Panc1 (cell line): Measurements from ENCODE around the gene RHOU. TPM values are rescaled to one million over a fixed set of nuclear protein-coding genes. Genes with fewer than 3 reads are reported as not detected.

Experiments used
- ATAC-seq: fragments of 200-7000 bp; cut with Tn5 transposase; 2 replicates; pipeline ENCODE4 v1.9.1; 2020; ENCODE audit warnings: mild to moderate bottlenecking, moderate library complexity
- BruUV-seq: library from RNA; stranded (reverse); fragments of 400-500 nt; replicated peaks from 2 replicates; lab custom pipeline; 2021; lab: Mats Ljungman, UMichigan
- CTCF ChIA-PET: fragments of 300-600 bp; sonication (Branson Sonifier 250); formaldehyde crosslinking; loops from one replicate; lab custom pipeline; 2022; ENCODE audit warnings: antibody characterized with exemption; lab: Charles Lee
- POLR2A ChIA-PET: fragments of 300-600 bp; sonication (Branson Sonifier 250); formaldehyde crosslinking; loops from one replicate; lab custom pipeline; 2022; ENCODE audit warnings: antibody characterized with exemption; lab: Charles Lee
- DNase-seq: peaks from one replicate; pipeline ENCODE4 v3.0.0-alpha.2; 2010; ENCODE audit warnings: low read depth, low spot score
- H3K27ac ChIP-seq: 2 replicates; pipeline ENCODE4 v1.5.1; 2011; ENCODE audit warnings: mild to moderate bottlenecking, low read length, inconsistent platforms
- H3K27me3 ChIP-seq: fragments of 200-500 bp; sonication (Bioruptor generic); 2 replicates; pipeline ENCODE4 v1.6.0; 2014; ENCODE audit warnings: low read length, inconsistent platforms; ENCODE audit not compliant: control insufficient read depth, insufficient read depth
- H3K36me3 ChIP-seq: fragments of 200-500 bp; sonication (Bioruptor generic); 2 replicates; pipeline ENCODE4 v1.5.1; 2014; ENCODE audit warnings: inconsistent platforms, mild to moderate bottlenecking, low read length, moderate library complexity; ENCODE audit not compliant: control insufficient read depth, insufficient read depth
- H3K4me1 ChIP-seq: 2 replicates; pipeline ENCODE4 v1.5.1; 2011; ENCODE audit warnings: inconsistent platforms, mild to moderate bottlenecking, low read length, moderate library complexity; ENCODE audit not compliant: control insufficient read depth, insufficient read depth
- H3K4me3 ChIP-seq, 2 experiments: 2 replicates each; pipeline ENCODE4 v1.5.1; 2011 to 2012; ENCODE audit warnings: low read depth in 2 of 2, low read length in 2 of 2, mild to moderate bottlenecking in 2 of 2, inconsistent platforms in 1 of 2, moderate library complexity in 1 of 2
- H3K9me3 ChIP-seq: fragments of 200-500 bp; sonication (Bioruptor generic); 2 replicates; pipeline ENCODE4 v1.5.1; 2014; ENCODE audit warnings: low read depth, mild to moderate bottlenecking, inconsistent platforms, low read length, moderate library complexity; ENCODE audit not compliant: control insufficient read depth, insufficient read depth
- POLR2AphosphoS5 ChIP-seq: IDR thresholded peaks from 2 replicates; pipeline ENCODE4 v1.6.1; 2012; ENCODE audit warnings: mild to moderate bottlenecking, low read depth, low read length, moderate library complexity
- SIN3A ChIP-seq: IDR thresholded peaks from 2 replicates; pipeline ENCODE4 v1.6.1; 2012; ENCODE audit warnings: low read depth, mild to moderate bottlenecking, low read length, moderate library complexity, borderline replicate concordance; ENCODE audit not compliant: insufficient read depth
- TCF7L2 ChIP-seq: IDR thresholded peaks from 2 replicates; pipeline ENCODE4 v1.6.1; 2011; ENCODE audit warnings: mild to moderate bottlenecking, low read depth, low read length, inconsistent platforms
- in situ Hi-C: cut with HindIII; loops from 2 replicates; pipeline ENCODE4 v1.10.0; 2016; ENCODE audit warnings: low sequenced_read_pairs, low pct_unique_long_range_greater_than_20kb
- intact Hi-C: fragments of 100-400 bp; cut with micrococcal nuclease; formaldehyde crosslinking; loops from one replicate; pipeline ENCODE4 v1.10.0; 2022; ENCODE audit not compliant: unreplicated experiment
- total RNA-seq: library from RNA; stranded (reverse); gene quantifications from one replicate; pipeline ENCODE4 v1.2.1, GENCODE V29; 2021; ENCODE audit not compliant: unreplicated experiment
- TF ChIP-seq, protein P1 (sequence below): fragments of 450-650 bp; IDR thresholded peaks from 2 replicates; pipeline ENCODE4 v1.5.1; 2017; ENCODE audit warnings: mild to moderate bottlenecking
- TF ChIP-seq, protein P2 (sequence below), 2 experiments: IDR thresholded peaks; 2 replicates each; pipeline ENCODE4 v1.6.1; 2011 to 2012; ENCODE audit warnings: low read depth in 2 of 2, control low read depth in 1 of 2, low read length in 1 of 2, mild to moderate bottlenecking in 1 of 2, moderate library complexity in 1 of 2; ENCODE audit not compliant: insufficient read depth in 1 of 2

The RHOU gene
- total RNA-seq, 1 experiment from 2014 or later, result 9.2 TPM

DNA sequence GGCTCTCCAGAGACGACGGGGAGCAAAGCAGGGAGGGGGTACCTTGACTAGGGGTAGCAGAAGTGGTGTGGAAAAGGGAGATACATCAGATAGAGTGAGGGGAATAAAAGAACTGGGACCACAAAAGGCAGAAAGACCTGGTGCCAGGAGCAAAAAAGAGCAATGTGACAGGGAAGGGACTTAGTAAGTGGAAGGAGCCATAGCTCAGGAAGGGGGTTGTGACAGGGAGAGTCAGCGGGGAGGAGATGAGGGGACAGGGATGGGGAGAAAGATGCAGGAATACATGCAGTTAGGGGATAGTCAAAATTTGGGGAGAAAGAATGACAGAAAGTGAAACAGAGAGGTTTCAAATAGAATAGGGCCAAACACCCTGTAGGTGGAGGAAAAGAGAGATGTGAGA, 20.5 kb downstream of the RHOU start:
- DNase-seq (no peak), ATAC-seq (no peak)
- Histone ChIP-seq H3K27me3 (peaks cover 5% of the 10 kb centered on the region; the same call in 1 of the 2 replicates), H3K4me3 (no peak overlapping the region), H3K4me1 (no peaks in the 10 kb centered on the region), H3K9me3 (no peaks in the 10 kb centered on the region), H3K27ac (no peak overlapping the region), H3K36me3 (no peaks in the 10 kb centered on the region)
- ChIA-PET CTCF (no interaction called here), POLR2A (interaction anchor here (0.5 kb wide), 1 partner anchor 805 kb away, joined by 11 read pairs; no protein-coding TSS in a partner anchor)
- intact Hi-C loops, result no loop called here
- in situ Hi-C loops, result no loop called here
- no TSS peak for BruUV-seq
- TF ChIP-seq, protein P1, sequence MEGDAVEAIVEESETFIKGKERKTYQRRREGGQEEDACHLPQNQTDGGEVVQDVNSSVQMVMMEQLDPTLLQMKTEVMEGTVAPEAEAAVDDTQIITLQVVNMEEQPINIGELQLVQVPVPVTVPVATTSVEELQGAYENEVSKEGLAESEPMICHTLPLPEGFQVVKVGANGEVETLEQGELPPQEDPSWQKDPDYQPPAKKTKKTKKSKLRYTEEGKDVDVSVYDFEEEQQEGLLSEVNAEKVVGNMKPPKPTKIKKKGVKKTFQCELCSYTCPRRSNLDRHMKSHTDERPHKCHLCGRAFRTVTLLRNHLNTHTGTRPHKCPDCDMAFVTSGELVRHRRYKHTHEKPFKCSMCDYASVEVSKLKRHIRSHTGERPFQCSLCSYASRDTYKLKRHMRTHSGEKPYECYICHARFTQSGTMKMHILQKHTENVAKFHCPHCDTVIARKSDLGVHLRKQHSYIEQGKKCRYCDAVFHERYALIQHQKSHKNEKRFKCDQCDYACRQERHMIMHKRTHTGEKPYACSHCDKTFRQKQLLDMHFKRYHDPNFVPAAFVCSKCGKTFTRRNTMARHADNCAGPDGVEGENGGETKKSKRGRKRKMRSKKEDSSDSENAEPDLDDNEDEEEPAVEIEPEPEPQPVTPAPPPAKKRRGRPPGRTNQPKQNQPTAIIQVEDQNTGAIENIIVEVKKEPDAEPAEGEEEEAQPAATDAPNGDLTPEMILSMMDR, result no peak
- TF ChIP-seq SIN3A (no peak), TCF7L2 (no peak), POLR2AphosphoS5 (no peak)
- TF ChIP-seq, protein P2, sequence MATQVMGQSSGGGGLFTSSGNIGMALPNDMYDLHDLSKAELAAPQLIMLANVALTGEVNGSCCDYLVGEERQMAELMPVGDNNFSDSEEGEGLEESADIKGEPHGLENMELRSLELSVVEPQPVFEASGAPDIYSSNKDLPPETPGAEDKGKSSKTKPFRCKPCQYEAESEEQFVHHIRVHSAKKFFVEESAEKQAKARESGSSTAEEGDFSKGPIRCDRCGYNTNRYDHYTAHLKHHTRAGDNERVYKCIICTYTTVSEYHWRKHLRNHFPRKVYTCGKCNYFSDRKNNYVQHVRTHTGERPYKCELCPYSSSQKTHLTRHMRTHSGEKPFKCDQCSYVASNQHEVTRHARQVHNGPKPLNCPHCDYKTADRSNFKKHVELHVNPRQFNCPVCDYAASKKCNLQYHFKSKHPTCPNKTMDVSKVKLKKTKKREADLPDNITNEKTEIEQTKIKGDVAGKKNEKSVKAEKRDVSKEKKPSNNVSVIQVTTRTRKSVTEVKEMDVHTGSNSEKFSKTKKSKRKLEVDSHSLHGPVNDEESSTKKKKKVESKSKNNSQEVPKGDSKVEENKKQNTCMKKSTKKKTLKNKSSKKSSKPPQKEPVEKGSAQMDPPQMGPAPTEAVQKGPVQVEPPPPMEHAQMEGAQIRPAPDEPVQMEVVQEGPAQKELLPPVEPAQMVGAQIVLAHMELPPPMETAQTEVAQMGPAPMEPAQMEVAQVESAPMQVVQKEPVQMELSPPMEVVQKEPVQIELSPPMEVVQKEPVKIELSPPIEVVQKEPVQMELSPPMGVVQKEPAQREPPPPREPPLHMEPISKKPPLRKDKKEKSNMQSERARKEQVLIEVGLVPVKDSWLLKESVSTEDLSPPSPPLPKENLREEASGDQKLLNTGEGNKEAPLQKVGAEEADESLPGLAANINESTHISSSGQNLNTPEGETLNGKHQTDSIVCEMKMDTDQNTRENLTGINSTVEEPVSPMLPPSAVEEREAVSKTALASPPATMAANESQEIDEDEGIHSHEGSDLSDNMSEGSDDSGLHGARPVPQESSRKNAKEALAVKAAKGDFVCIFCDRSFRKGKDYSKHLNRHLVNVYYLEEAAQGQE (IDR thresholded peaks at IDR 0.05; ENCODE audit: insufficient read depth in 1 of 2, low read depth in 2 of 2, low read length in 1 of 2), result no peak

DNA sequence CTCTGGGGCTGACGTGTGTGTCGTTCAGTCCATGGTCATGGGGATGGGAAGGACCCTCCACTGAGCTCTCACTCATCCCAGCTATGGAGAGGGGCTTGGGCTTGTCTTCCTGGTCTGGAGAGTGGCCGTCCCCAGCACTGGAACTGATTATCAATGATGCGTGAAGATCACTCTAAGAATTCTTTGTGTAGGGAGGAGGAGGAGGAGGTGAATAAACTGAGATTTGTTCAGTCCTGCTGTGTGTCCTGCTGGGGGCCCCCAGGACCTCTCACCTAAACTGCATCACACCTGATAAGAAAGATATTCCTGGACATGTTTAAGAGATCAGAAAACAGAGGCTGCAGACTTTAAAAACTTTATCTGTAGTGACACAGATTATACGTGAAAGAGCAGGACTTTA, 21.2 kb downstream of the RHOU start:
- Histone ChIP-seq H3K36me3 (no peaks in the 10 kb centered on the region), H3K4me3 (no peak overlapping the region), H3K4me1 (no peaks in the 10 kb centered on the region), H3K27ac (no peak overlapping the region), H3K9me3 (no peaks in the 10 kb centered on the region), H3K27me3 (peaks cover 5% of the 10 kb centered on the region; the same call in 1 of the 2 replicates)
- no TSS peak for BruUV-seq
- ChIA-PET POLR2A (interaction anchor here (0.5 kb wide), 1 partner anchor 805 kb away, joined by 11 read pairs; no protein-coding TSS in a partner anchor), CTCF (no interaction called here)
- intact Hi-C loops, result no loop called here
- TF ChIP-seq, protein P1, result no peak
- ATAC-seq, result no peak
- in situ Hi-C loops, result no loop called here
- DNase-seq, result no peak
